K562 (cell line): ENCODE data around the gene PRTFDC1. TPM values are rescaled to one million over a fixed set of nuclear protein-coding genes. Genes with fewer than 3 reads are reported as not detected.

Experiments used
- BRF2 ChIP-seq: IDR thresholded peaks from 3 replicates; pipeline ENCODE4 v1.6.1; 2011; ENCODE audit warnings: borderline replicate concordance, mild to moderate bottlenecking; ENCODE audit not compliant: insufficient read length, insufficient read depth
- CTCFL ChIP-seq: IDR thresholded peaks from 2 replicates; pipeline ENCODE4 v1.6.1; 2011; ENCODE audit warnings: borderline replicate concordance, low read depth, mild to moderate bottlenecking, moderate library complexity, low read length; ENCODE audit not compliant: insufficient read depth, poor library complexity, severe bottlenecking
- FOXA3 ChIP-seq, 2 experiments: fragments of 450-650 bp in 1 of 2; sonication (generic) in 1 of 2; formaldehyde crosslinking; IDR thresholded peaks in 1 of 2; conservative IDR thresholded peaks in 1 of 2; 2 replicates each; pipeline versions ENCODE4 v1.4.0 to v1.8.0; 2020 to 2022; ENCODE audit warnings: mild to moderate bottlenecking in 2 of 2, missing genetic modification reagents in 1 of 2
- ILF3 ChIP-seq: fragments of 450-650 bp; IDR thresholded peaks from 2 replicates; pipeline ENCODE4 v1.6.1; 2018; ENCODE audit warnings: antibody characterized with exemption, mild to moderate bottlenecking, moderate library complexity, borderline replicate concordance
- JUND ChIP-seq, 2 experiments: IDR thresholded peaks; 2 replicates in 1 of 2; 3 replicates in 1 of 2; pipeline ENCODE4 v1.6.1; 2011; ENCODE audit warnings: borderline replicate concordance in 2 of 2, low read depth in 2 of 2, low read length in 2 of 2, improper control_type of control experiment in 1 of 2, missing biosample characterization in 1 of 2, missing genetic modification characterization in 1 of 2, missing genetic modification reagents in 1 of 2
- MEF2D ChIP-seq: conservative IDR thresholded peaks from 2 replicates; pipeline ENCODE4 v1.6.1; 2016; ENCODE audit warnings: low read depth, missing genetic modification characterization, missing compliant biosample characterization
- NFIC ChIP-seq: fragments of 450-650 bp; IDR thresholded peaks from 2 replicates; pipeline ENCODE4 v1.6.1; 2017; ENCODE audit warnings: mild to moderate bottlenecking, inconsistent platforms
- NR1H2 ChIP-seq: sonication (generic); formaldehyde crosslinking; IDR thresholded peaks from 2 replicates; pipeline ENCODE4 v1.4.0; 2020; ENCODE audit warnings: mild to moderate bottlenecking, missing genetic modification reagents
- RAD51 ChIP-seq: fragments of 450-650 bp; IDR thresholded peaks from 2 replicates; pipeline ENCODE4 v1.7.1; 2016; ENCODE audit warnings: low read depth, mild to moderate bottlenecking, borderline replicate concordance
- RNF219 ChIP-seq: fragments of 250-450 bp; sonication (Bioruptor Pico); IDR thresholded peaks from 2 replicates; pipeline ENCODE4 v1.5.0; 2022; ENCODE audit warnings: mild to moderate bottlenecking
- SMARCB1 ChIP-seq: IDR thresholded peaks from 2 replicates; pipeline ENCODE4 v1.6.1; 2011; ENCODE audit warnings: improper control_type of control experiment, low read depth; ENCODE audit not compliant: insufficient read length
- ZBTB26 ChIP-seq: fragments of 450-650 bp; formaldehyde crosslinking; IDR thresholded peaks from 2 replicates; pipeline ENCODE4 v1.4.0; 2022; ENCODE audit warnings: missing genetic modification characterization
- ZBTB5 ChIP-seq: fragments of 450-650 bp; IDR thresholded peaks from 2 replicates; pipeline ENCODE4 v1.6.1; 2017; ENCODE audit warnings: antibody characterized with exemption
- ZKSCAN3 ChIP-seq: fragments of 250-450 bp; sonication (Bioruptor Pico); IDR thresholded peaks from 2 replicates; pipeline ENCODE4 v1.4.0; 2020
- ZNF146 ChIP-seq: IDR thresholded peaks from one replicate; pipeline ENCODE4 v1.6.1; 2018; ENCODE audit warnings: missing compliant biosample characterization; ENCODE audit not compliant: unreplicated experiment
- ZNF184 ChIP-seq: sonication (generic); formaldehyde crosslinking; IDR thresholded peaks from 2 replicates; pipeline ENCODE4 v1.5.0; 2020; ENCODE audit warnings: missing genetic modification reagents
- polyA plus RNA-seq, 8 experiments: library from polyadenylated mRNA; depleted of rRNA in 4 of 8; stranded (reverse) in 5 of 8; unstranded in 3 of 8; fragments of >200 nt; fragmentation: Nextera tagmentation in 2 of 8; fragmentation: Illumina TruSeq in 1 of 8; extraction: Ambion mirVana in 2 of 8; extraction: Trizol in 1 of 8; gene quantifications; 2 replicates each; pipeline versions ENCODE4 v1.2.1 to v1.2.3, GENCODE V29; 2011 to 2014; ENCODE audit warnings: inconsistent platforms in 1 of 8, missing spikeins in 1 of 8
- total RNA-seq, 7 experiments: library from RNA; depleted of rRNA in 6 of 7; stranded (reverse); fragments of >200 nt in 6 of 7; fragmentation: Illumina TruSeq in 2 of 7; extraction: Trizol in 2 of 7; gene quantifications; 2 replicates each; pipeline versions ENCODE4 v1.2.1 to v1.2.3, GENCODE V29; 2011 to 2021; ENCODE audit warnings: low replicate concordance in 1 of 7

The PRTFDC1 gene
- total and polyA plus RNA-seq, 9 of the 15 experiments (the other 6 are each of a cell fraction or from before 2014, with no cell fraction given), result 7.0 to 27.6 (median 10.0) TPM

- no peak for TF ChIP-seq ZBTB26 (CRISPR knock-in tag)
- TF ChIP-seq CTCFL, result peak; percentile 12
- TF ChIP-seq MEF2D (tag), result no peak
- peak; percentile 61; the same call in 1 of the 2 replicates for TF ChIP-seq JUND (IDR thresholded peaks at IDR 0.05; ENCODE audit: borderline replicate concordance, low read depth, low read length)
- no peak for TF ChIP-seq JUND (tag; IDR thresholded peaks at IDR 0.05; ENCODE audit: borderline replicate concordance, low read depth, low read length)
- no peak for TF ChIP-seq RAD51
- TF ChIP-seq ZBTB5, result peak; percentile 79
- no peak for TF ChIP-seq BRF2
- TF ChIP-seq ZNF146 (CRISPR knock-in tag), result no peak
- TF ChIP-seq ZNF184 (CRISPR knock-in tag), result no peak
- TF ChIP-seq RNF219 (CRISPR knock-in tag), result no peak
- TF ChIP-seq SMARCB1, result no peak
- no peak for TF ChIP-seq ILF3
- no peak for TF ChIP-seq FOXA3 (CRISPR knock-in tag; conservative IDR thresholded peaks at IDR 0.05 in 1 of 2, IDR thresholded peaks at IDR 0.05 in 1 of 2)
- TF ChIP-seq ZKSCAN3 (CRISPR knock-in tag), result no peak
- no peak for TF ChIP-seq NR1H2 (CRISPR knock-in tag)
- peak; percentile 12 for TF ChIP-seq NFIC
These were observed 934 bp downstream of the PRTFDC1 start (continued) for GRCh38 chr10:24951201-24952142.
